CD4-positive, alpha-beta T cell treated with Interferon alpha-2 for 1 hour (primary cell): Measurements from ENCODE around the gene CHAC1.
"Not testable (repeated sequence)": the region's sequence is repeated elsewhere in the genome, so short reads cannot be mapped to it uniquely, and the experiment has no call there.

Experiments
- DNase-seq, 2 donors: peaks; one replicate each; pipeline ENCODE4 v3.0.0-alpha.2; 2020 to 2022

The CHAC1 gene

DNA sequence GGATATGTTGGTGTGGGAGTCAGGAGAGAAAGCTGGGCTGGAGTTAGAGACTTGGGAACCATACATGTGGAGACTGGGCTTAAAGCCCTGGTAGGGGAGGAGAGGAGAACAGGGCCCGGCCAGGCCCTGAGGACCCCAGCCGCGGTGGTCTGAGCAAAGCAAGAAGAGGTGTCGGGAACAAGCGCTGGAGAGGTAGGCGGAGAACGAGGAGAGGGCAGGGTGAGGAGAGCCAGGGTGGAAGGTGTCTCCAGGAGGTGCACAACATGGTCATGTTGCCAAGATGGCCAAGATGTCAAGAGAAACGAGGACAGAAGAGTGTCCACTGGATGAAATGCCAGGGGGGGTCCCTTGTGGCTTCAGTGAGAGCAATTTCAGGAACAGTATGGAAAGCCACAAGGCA, 5.5 kb downstream of the CHAC1 start:
- no peak for DNase-seq

DNA sequence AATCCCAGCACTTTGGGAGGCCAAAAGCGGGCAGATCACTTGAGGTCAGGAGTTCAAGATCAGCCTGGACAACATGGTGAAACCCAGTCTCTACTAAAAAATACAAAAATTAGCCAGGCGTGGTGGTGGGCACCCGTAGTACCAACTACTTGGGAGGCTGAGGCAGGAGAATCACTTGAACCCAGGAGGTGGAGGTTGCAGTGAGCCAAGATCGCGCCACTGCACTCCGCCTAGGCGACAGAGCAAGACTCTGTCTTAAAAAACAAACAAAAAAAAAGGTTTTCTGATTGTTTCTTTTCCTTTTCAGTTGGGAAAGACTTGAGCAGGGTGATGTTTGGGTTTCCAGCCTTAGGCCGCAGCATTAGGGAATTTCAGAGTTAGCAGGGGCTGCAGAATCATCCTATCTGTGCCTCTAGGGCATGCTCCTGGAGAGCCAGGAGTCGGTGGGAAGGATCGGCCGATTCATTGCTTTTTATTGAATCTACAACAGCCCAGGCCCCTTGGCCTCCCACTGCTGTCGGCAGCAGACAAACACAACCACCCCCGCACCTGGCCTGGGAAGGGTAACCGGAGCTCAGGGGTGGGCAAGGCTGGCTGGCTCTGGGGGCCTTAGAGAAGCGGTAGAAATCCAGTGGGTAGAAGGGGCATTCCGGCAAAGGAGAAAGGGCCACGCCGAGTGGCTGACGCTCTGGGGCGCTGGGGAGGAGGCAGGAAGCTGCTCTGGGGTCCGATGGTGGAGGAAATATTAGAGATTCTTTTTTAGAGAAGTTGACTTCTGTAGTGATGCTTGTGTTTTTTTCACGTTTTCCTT, 6.3 kb downstream of the CHAC1 start:
- no peak for DNase-seq

DNA sequence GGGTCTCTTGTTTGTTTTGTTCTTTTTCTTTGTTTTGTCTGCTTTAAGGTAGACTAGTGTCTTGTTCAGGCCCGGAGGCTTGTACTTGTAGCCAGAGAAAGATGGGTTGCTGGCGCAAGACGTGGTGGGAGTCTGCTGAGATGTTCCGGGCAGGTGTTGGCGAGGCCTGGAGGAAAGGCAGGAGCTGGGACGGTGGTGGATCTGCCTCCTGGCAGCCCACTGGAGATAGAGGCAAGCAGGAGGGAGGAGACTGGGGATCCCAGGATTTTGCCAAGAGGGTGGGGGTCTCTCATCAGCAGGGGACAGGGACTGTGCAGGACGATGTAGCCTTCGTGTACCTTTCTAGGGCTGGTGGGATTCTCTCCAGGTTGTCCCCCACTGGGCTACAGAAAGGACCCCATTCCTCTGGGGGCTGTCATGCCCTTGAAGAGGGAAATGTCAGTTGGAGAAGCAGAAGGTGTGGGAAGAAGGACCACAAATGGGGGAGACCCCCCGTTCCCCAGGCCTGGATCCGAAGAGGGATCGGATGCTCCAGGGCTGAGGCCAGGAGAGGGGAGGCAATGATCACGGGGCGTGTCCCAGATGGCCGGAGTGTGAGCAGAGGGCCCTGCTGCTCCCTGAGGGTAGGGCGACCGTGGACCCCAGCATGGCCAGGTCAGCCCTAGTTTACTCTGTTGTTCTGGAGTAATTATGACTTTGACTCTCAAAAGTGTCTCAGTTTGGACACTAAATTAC, 7.0 kb downstream of the CHAC1 start:
- DNase-seq: no peak

DNA sequence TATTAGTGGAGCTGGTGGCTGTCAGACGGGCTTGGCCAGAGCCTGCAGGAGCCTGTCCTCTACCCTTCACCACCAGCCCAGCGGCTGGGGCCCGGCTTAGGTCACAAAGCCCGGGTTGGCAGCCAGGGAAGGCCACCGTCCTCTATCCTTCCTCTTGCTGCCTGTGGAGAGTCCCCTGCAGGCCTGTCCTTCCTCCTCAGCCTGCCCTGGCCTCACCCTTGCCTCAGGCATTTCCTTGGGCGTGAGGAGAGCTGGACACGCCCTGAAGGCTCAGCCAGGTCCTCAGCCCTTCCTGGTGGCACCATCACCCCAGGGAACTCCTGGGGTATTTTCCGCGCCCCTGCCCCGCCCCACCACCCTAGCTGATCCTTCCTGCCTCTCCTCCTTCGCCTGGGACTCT, 7.7 kb downstream of the CHAC1 start:
- no peak for DNase-seq

DNA sequence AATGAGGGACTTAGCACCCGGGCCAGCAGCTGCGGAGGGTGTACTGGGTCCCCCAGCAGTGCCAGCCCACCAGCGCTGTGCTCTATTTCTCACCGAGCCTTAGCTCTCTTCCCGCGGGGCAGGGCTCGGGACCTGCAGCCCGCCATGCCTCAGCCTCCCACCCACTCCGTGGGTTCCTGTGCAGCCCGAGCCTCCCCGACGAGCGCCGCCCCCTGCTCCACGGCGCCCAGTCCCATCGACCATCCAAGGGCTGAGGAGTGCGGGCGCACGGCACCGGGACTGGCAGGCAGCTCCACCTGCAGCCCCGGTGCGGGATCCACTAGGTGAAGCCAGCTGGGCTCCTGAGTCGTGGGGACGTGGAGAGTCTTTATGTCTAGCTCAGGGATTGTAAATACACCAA, 8.5 kb downstream of the CHAC1 start:
- DNase-seq: not testable (repeated sequence)

DNA sequence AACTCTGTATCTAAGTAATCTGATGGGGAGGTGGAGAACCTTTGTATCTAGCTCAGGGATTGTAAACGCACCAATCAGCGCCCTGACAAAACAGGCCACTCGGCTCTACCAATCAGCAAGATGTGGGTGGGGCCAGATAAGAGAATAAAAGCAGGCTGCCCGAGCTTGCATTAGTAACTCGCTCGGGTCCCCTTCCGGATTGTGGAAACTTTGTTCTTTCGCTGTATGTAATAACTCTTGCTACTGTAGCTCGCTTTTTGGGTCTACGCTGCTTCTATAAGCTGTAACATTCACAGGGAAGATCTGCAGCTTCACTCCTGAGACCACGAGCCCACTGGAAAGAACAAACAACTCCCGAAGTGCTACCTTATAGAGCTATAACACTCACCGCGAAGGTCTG, 9.0 kb downstream of the CHAC1 start:
- DNase-seq: not testable (repeated sequence)

DNA sequence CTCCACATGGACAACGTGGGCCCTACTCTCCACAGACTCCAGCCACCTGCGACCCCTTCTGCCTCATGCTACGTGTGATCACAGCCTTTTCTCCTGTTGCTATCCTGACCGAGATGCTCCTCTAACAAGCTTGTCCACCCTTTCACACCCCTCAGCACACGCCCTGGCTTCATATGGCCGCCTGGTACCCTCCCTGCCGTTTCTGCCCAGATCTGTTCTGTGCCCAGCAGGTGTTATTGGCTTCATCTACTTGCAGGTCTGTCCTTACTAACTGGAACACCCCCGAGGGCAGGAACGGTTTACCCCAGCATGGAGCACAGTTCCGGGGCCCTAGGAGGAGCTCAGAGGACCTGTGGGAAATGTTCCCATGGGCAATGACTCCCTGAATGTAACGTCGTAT, 9.9 kb downstream of the CHAC1 start:
- no peak for DNase-seq

DNA sequence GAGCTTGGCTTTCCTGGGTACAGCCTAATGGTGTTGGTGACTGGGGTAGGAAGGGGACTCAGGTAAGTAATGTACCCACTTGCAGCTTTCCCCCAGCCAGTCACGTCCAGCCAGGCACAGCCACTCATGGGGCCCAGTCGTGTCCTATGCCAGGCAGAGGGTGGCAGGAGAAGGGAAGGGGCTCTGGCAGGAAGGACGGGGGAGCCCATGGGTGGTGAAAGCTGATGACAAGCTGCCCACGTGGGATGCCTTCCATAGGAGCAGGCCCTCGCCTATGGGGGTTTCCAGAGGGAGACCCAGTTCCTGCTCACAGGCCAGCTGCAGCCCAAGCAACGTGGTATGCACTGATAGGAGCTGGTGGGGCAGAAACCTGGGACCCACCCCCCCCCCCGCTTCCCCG, 10.7 kb downstream of the CHAC1 start:
- no peak for DNase-seq

DNA sequence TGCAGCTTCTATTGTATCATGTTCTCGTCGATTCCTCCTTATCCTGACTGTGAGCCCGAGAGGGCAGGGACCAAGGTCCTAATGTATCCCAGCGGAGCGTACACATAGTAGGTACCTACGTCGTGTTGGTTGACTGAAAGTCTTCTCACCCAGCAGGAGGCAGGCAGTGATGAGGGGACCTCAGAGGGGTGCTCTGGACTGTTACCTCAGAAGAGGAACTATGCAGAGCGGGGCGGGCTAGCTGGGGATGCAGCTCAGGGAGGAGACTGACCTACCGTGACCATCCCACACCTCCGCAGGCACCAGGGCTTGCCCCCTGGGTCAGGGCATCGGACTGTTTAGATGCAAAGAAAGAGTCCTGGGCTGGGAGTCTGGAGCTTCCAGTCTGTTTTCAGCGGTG, 11.4 kb downstream of the CHAC1 start:
- DNase-seq: no peak

DNA sequence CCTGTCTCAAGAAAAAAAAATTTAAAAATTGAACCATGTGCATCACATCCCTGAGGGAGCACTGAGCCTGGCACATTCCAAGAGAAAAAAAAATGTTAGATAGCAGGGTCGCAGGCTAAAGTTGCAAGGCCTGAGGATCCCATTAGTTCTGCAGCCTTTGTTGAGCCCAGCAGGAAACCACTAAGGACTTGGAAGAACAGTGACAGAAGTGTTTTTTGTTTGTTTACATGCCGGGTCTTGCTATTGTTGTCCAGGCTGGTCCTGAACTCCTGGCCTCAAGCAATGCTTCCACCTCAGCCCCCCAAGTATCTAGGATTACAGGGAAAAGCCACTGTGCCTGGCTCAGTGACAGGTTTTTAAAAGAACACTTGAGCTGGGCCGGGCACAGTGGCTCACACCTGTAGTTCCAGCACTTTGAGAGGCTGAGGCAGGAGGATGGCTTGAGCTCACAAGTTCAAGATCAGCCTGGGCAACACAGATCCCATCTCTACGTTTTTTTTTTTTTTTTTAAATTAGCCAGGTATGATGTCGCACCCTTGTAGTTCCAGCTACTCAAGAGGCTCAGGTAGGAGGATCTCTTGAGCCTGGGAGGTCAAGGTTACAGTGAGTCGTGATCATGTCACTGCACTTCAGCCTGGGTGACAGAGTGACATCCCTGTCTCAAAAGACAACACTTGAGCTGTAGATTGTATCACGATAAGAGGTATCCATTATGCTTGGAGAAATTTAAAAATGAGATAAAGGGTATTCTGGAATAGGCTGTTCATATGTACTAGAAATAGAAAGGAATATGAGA, 15.2 kb downstream of the CHAC1 start:
- no peak for DNase-seq

DNA sequence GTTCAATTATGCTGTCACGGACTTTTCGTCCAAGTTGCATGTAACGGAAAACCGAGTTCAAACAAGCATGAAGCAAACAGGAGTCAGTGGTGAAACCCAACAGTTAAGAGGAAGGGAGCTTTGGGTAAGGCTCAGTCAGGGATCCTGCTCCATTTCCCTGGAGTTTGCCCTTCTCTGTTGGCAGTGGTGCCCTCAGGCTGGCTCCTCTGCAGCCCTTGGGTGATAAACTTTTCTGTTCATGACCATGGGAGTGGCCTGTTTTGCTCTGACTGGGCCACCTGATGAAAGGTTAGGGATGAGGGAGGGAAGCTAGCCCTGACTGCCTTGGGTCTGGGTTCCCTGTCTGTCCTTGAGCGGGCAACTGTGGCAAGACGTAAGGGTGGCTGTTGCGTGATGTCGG, 16.1 kb downstream of the CHAC1 start:
- DNase-seq: no peak

DNA sequence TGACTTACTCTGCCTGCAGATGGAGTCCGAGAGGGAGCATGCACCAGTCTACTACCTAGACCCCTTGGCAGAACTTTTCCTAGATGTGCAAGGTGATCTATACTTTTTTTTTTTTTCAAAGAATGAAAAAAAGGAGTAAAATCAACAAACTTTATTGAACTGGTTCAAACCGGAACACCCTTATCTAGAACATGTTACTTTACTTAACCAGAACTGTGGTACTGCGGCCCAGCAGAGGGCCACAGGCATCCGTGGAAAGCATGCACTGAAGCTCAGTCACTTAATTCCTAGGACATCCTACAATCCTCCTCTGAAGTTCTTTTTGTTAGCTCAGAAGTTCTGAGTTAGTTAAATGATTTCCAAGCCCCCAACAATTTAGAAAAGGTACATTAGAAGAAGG, 21.6 kb downstream of the CHAC1 start:
- DNase-seq: no peak

DNA sequence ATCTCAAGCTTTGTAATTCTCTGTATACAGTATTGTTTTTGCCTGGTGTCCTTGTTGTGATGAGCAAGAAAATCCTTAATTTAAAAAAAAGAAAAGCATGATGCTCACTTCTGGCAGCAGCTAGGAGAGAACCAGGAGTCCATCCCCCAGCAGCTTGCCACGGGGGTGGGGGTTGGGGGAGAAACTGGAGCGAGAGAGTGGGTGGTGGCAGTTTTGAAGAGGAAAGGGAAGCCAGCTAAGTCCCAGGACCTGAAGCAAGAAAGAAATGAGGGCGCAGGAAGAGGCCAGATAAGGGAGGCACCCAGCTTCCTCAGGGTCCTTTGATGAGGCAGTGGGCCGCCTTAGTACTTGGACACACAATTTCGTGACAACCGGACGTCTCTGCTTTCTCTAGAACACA, 23.5 kb downstream of the CHAC1 start:
- DNase-seq: no peak

DNA sequence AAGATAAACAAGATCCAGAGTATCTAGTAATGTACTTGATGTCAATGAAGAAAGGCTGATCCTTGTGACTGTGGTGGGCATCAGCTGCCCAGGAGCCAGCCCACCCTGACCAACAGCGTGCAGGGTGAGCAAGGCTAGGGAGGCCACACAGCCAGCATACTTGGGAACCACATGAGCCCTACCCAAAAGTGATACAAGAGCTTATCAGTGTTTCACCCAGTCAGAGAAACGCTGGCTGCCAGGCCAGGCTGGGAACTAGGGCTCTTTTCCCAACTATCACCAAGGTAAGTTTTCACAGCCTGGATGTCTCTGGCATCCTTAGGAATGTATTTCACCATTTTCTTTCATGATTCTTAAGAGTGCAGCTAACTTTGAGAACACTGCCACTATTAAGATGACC, 24.9 kb downstream of the CHAC1 start:
- no peak for DNase-seq

DNA sequence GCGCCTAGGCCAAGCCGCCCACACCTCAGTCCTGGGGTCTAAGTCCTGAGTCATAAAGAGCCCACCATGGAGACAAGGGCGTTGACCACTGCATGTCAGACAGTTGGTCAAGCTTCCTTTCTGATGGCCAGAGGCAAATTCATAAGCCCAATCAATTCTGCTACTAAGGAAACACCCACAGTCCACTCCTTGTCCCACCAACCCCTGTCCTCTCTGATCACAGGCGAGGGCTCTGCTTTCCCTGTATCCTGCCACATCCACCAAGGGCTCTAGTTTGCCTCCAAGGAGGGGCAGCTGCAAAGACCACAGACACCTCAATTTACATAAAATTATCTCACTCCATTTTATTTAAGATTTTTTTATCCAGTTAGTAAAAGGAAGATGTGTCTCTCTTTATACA, 25.3 kb downstream of the CHAC1 start:
- DNase-seq: no peak

DNA sequence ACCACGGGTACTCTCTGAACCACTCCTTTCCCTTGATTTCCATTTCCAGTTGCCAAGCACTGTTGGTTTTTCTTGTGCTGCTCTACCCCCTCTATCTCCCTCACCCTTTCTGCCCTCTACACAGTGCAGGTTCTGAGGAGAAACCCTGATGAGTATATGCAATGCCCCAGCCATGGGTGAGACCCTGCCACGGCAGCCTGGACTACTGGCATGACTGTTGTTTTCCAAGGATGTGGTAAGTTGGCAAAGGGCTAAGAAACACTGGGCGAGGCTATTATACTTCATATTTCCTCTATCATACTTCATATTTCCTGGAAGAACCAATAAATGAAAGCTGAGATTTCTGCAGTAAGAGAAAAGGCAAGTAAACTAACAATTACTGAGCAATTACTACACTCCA, 27.9 kb downstream of the CHAC1 start:
- DNase-seq: no peak

DNA sequence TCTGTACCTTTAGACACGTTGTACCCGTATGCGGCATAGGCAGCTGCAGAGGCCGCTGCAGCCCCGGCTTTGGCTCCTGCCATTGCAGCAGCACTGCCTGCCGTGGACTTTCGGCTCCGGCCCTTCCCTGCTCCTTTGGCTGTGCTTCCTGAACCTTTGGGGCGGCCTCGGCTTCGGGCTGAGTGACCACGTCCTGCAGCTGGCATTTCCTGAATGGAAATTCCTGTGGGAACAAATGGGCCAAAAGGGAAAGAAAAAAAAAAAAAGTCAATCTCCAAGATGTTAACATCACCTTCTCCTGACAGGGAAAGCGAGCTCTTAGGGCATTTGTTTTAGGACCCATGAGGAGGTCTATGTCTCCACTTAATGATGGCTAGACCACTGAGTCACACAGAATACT, 29.6 kb downstream of the CHAC1 start:
- DNase-seq: no peak

DNA sequence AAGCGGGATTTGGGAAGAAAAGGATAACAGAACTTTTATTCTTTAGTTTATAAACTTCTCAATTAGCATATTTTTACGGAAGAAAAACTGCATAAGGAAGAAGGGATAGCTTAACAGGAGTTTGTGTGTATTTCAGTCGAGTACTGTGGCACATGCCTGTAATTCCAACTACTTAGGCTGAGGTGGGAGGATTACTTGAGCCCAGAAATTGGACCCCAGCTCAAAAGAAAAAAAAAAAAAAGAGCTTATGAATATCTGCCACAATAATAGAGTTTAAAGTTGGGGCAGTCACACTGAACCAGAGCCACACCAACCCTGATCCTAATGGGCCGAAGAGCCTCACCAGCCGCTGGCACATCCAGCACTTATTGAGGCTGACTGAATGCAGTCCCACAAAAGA, 31.1 kb downstream of the CHAC1 start:
- DNase-seq: no peak

DNA sequence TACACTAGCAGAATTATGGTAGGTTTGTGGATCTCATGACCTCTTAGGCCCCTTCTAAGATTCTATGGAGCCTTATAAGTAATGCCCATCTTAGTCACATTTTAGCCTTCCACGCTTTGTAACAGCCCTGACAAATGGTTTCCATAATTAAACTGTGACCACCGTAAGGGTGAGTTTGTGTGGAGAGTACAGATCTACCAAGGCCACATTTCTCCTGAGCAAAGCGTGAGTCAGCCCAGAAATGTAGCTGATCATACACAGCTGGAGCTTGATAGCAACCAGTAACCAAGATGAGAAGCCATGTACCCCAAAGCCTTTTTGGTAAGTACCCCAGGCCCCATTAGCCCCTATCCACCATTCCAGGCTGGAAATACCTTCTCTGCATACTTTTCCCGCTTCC, 31.7 kb downstream of the CHAC1 start:
- no peak for DNase-seq

DNA sequence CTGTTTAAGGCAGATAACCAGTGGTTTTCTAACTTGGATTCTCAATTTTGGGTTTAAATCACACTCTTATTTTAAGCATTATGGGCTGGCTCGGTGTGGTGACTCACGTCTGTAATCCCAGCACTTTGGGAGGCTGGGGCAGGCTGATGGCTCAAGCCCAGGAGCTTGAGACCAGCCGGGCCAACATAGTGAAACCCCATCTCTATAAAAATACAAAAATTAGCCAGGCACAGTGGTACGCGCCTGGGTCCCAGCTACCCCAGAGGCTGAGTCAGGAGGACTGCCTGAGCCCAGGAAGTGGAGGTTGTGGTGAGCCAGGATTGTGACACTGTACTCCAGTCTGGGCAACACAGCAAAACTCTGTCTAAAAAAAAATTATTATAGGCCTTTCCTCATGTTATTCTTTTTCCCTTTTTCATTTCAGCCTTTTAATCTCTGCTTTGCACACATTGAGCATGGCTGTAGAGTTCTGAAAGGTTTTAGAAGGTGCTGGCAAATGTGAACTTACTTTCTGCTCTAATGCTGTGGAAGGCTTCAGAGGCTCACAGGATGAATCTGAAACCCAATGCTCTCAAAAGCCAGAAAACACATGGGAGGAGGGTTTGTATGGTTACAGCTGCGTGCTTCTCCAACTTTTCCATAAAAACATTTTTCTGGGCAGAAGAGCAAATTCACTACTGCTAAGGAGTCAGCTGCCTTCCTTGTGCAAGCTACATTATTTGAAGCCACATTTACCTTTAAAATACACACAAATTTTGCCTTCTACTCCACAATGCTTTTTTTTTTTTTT, 32.5 kb downstream of the CHAC1 start:
- DNase-seq: no peak

DNA sequence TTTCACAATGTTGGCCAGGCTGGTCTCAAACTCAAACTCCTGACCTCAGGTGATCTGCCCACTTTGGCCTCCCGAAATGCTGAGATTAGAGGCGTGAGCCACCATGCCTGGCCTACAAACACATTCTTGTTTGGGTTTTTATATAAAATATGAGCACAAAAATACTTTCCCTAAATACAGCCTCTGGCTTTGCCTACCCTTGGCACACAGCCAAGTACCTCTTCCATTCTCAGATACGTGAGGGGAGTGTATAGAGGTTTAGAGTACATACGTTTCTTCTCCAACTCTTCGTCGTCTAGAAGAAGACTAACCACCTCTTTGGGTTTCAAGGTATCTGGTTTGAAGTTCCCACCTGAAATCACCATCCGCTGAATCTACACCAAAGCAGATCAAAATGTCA, 33.5 kb downstream of the CHAC1 start:
- no peak for DNase-seq

DNA sequence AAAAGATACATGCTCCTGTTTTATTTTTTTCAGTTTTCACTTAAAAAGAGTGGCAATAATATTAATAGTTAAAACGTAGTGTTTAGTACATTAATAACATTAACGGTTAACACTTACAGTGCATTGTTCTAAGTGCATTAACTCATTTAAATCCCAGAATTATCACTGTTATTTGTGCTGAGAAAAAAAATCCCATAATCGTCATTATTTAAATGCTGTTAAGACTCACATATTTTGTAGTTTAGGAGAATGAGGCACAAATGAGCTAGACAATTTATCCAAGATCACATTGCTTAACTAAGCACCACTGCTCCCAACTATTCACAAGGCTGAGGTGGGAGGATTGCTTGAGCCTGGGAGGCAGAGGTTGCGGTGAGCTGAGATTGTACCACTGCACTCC, 34.9 kb downstream of the CHAC1 start:
- no peak for DNase-seq

DNA sequence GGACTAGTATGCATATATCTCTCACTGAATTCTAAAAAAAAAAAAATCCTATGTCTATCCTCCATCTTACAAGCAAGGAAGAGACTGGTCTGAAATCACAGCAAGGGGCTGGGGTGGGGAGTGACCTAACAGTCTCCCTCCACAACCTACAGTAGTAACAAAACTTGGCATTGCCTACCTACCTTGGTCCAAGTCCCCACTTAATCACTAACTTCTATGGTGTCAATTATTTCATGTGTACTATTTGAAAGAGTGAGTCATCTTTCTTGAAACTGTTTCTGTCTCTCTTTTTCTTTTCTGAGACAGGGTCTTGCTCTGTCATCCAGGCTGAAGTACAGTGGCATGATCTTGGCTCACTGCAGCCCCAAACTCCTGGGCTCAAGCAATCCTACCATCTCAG, 36.8 kb downstream of the CHAC1 start:
- DNase-seq: no peak
